Cardiac septum (tissue), 1 donor: ENCODE measurements around the gene JPT1. TPM values are rescaled to one million over a fixed set of nuclear protein-coding genes. Genes with fewer than 3 reads are reported as not detected.

Experiments
- DNase-seq: peaks from one replicate; pipeline ENCODE4 v3.0.0-alpha.2; 2020; ENCODE audit warnings: low spot score
- intact Hi-C: fragments of 100-400 bp; cut with DNase I; formaldehyde crosslinking; loops from one replicate; pipeline ENCODE4 v1.14.0; 2022
- total RNA-seq: library from RNA; stranded (reverse); fragmentation: NEBNext Ultra II Directional; extraction: Animal tissue kit (Norgen Biotek cat#: 25700); gene quantifications from one replicate; pipeline ENCODE4 v1.2.1, GENCODE V29; 2021
- donor health status: DM: no; HTN: no; CAD: no.

The JPT1 gene
- total RNA-seq, 1 donor from 2014 or later, result 15.2 TPM

- DNase-seq, result no peak
- intact Hi-C loops, result no loop called here
Observed at GRCh38 chr17:75090871-75091854, 63.1 kb downstream of the JPT1 start.

GRCh38 chr17:75088465-75089417 lies 65.6 kb downstream of the JPT1 start:
- intact Hi-C loops, result no loop called here
- DNase-seq, result peak; percentile 82

GRCh38 chr17:75087558-75088453 lies 66.5 kb downstream of the JPT1 start, which contains the start of gene SLC16A5:
SLC16A5 (plus strand) TSS chr17:75087954; CDS start chr17:75093637, 5,683 bp downstream.
- peak; percentile 96 for DNase-seq
- intact Hi-C loops, result no loop called here

- intact Hi-C loops, result no loop called here
Observed at GRCh38 chr17:75087182-75087557, 67.1 kb downstream of the JPT1 start.

GRCh38 chr17:75086496-75087181 lies 67.7 kb downstream of the JPT1 start:
- intact Hi-C loops, result no loop called here
- no peak for DNase-seq

More at GRCh38 chr17:75087182-75087557, 67.1 kb downstream of the JPT1 start:
- DNase-seq, result no peak

Other genes with a start within 250 kb of the JPT1 start
- not detected for gene USH1G, start 231.3 kb downstream of the JPT1 start, total RNA-seq
- gene OTOP2, start 230.2 kb downstream of the JPT1 start, total RNA-seq, result not detected
- not detected for gene OTOP3, start 218.6 kb downstream of the JPT1 start, total RNA-seq
- gene HID1, start 181.8 kb downstream of the JPT1 start, total RNA-seq, result 9.0 TPM
- gene CDR2L, start 166.9 kb downstream of the JPT1 start, total RNA-seq, result 20.1 TPM
- gene MRPL58, start 141.8 kb downstream of the JPT1 start, total RNA-seq, result 39.3 TPM
- 616 TPM for gene ATP5PD, start 107.5 kb downstream of the JPT1 start, total RNA-seq
- 43.2 TPM for gene KCTD2, start 107.3 kb downstream of the JPT1 start, total RNA-seq
- 22.7 TPM for gene SLC16A5, start 66.6 kb downstream of the JPT1 start, total RNA-seq
- 8.0 TPM for gene ARMC7, start 44.5 kb downstream of the JPT1 start, total RNA-seq
- gene NT5C, start 22.8 kb downstream of the JPT1 start, total RNA-seq, result 27.7 TPM
- 214 TPM for gene SUMO2, start 28.4 kb upstream of the JPT1 start, total RNA-seq
- gene NUP85, start 51.2 kb upstream of the JPT1 start, total RNA-seq, result 26.3 TPM
- 24.2 TPM for gene GGA3, start 107.1 kb upstream of the JPT1 start, total RNA-seq
- gene MRPS7, start 107.4 kb upstream of the JPT1 start, total RNA-seq, result 102 TPM
- gene MIF4GD, start 116.7 kb upstream of the JPT1 start, total RNA-seq, result 18.1 TPM
- gene SLC25A19, start 134.9 kb upstream of the JPT1 start, total RNA-seq, result 8.5 TPM